PFSK-1 (cell line): ENCODE data around the gene PHOX2B.

Experiments used
- FOXP2 ChIP-seq: optimal IDR thresholded peaks from 2 replicates; pipeline ENCODE3; 2011; ENCODE audit warnings: borderline replicate concordance, control low read depth, inconsistent platforms; ENCODE audit not compliant: insufficient read depth; ENCODE audit errors: extremely low read length, extremely low read depth
- POLR2AphosphoS5 ChIP-seq: IDR thresholded peaks from 2 replicates; pipeline ENCODE4 v1.6.1; 2012; ENCODE audit warnings: low read depth, mild to moderate bottlenecking, control low read depth, low read length, moderate library complexity
- REST ChIP-seq, 2 experiments: IDR thresholded peaks; 2 replicates each; pipeline versions ENCODE4 v1.6.1 to v1.8.0; 2011 to 2012; ENCODE audit warnings: low read depth in 2 of 2, low read length in 2 of 2, control low read depth in 1 of 2, inconsistent platforms in 1 of 2, mild to moderate bottlenecking in 1 of 2, moderate library complexity in 1 of 2; ENCODE audit not compliant: insufficient read depth in 1 of 2
- SIN3A ChIP-seq: IDR thresholded peaks from 2 replicates; pipeline ENCODE4 v1.6.1; 2012; ENCODE audit warnings: mild to moderate bottlenecking, low read length, moderate library complexity, borderline replicate concordance; ENCODE audit not compliant: insufficient read depth
- TAF1 ChIP-seq: IDR thresholded peaks from 2 replicates; pipeline ENCODE4 v1.6.1; 2012; ENCODE audit warnings: low read length, control low read depth, borderline replicate concordance; ENCODE audit not compliant: insufficient read depth

PHOX2B gene

GRCh38 chr4:41696131-41696530 is 52.4 kb downstream of the PHOX2B start:
- no peak for TF ChIP-seq SIN3A
- no peak for TF ChIP-seq POLR2AphosphoS5
- TF ChIP-seq REST (IDR thresholded peaks at IDR 0.05; ENCODE audit: insufficient read depth in 1 of 2, low read depth in 2 of 2, low read length in 2 of 2) = no peak
- TF ChIP-seq FOXP2 = no peak
- TF ChIP-seq TAF1 = no peak
